Uterus (tissue), 4 donors: ENCODE data around the gene B4GALNT3. TPM values are rescaled to one million over a fixed set of nuclear protein-coding genes. Genes with fewer than 3 reads are reported as not detected.

Experiments
- DNase-seq, 2 donors: peaks; one replicate each; pipeline ENCODE4 v3.0.0-alpha.2; 2019 to 2020
- H3K27ac ChIP-seq, 2 donors: fragments of 200-600 bp; sonication (generic); 1 replicate in 1 of 2; 2 replicates in 1 of 2; pipeline ENCODE4 v1.5.1; 2016 to 2018
- H3K27me3 ChIP-seq, 2 donors: fragments of 200-600 bp; sonication (generic); one replicate each; pipeline ENCODE4 v1.5.1; 2018 to 2019; ENCODE audit warnings: control low read depth in 1 of 2
- H3K36me3 ChIP-seq, 2 donors: fragments of 200-600 bp; sonication (generic); one replicate each; pipeline ENCODE4 v1.5.1; 2019; ENCODE audit warnings: control low read depth in 1 of 2
- H3K4me1 ChIP-seq, 2 donors: fragments of 200-600 bp; sonication (generic); one replicate each; pipeline ENCODE4 v1.5.1; 2018 to 2019; ENCODE audit warnings: control low read depth in 1 of 2
- H3K4me3 ChIP-seq, 2 donors: fragments of 200-600 bp; sonication (generic); 1 replicate in 1 of 2; 2 replicates in 1 of 2; pipeline ENCODE4 v1.5.1; 2018 to 2019; ENCODE audit warnings: mild to moderate bottlenecking in 1 of 2
- H3K9me3 ChIP-seq, 2 donors: fragments of 200-600 bp; sonication (generic); one replicate each; pipeline ENCODE4 v1.5.1; 2019; ENCODE audit warnings: control low read depth in 1 of 2
- CTCF ChIP-seq, 4 experiments: fragments of 200-600 bp in 2 of 4; fragments of 450-650 bp in 2 of 4; sonication (generic) in 2 of 4; IDR thresholded peaks; one replicate each; pipeline ENCODE4 v1.5.1; 2016 to 2019; ENCODE audit warnings: antibody characterized with exemption in 4 of 4, mild to moderate bottlenecking in 2 of 4, moderate library complexity in 1 of 4
- POLR2A ChIP-seq, 2 donors: fragments of 450-650 bp; IDR thresholded peaks; one replicate each; pipeline ENCODE4 v1.6.1; 2016; ENCODE audit warnings: antibody characterized with exemption in 2 of 2, mild to moderate bottlenecking in 1 of 2, moderate library complexity in 1 of 2
- intact Hi-C: fragments of 100-400 bp; cut with DNase I; formaldehyde crosslinking; loops from one replicate; pipeline ENCODE4 v1.15.1; 2023; ENCODE audit warnings: low total_unique reads
- total RNA-seq, 4 donors: library from RNA; depleted of rRNA in 3 of 4; stranded (reverse); fragments of >200 nt in 3 of 4; gene quantifications; one replicate each; pipeline versions ENCODE4 v1.1.0 to v1.2.4, GENCODE V29; 2014 to 2023
- donor health status: DM: yes; HTN: yes; CAD: no.

The B4GALNT3 gene
- total RNA-seq, 4 donors from 2014 or later: 2.2 to 29.2 (median 3.1) TPM

GRCh38 chr12:501722-502447 is 42.1 kb downstream of the B4GALNT3 start:
- no peak for TF ChIP-seq CTCF (IDR thresholded peaks at IDR 0.05)
- TF ChIP-seq POLR2A (IDR thresholded peaks at IDR 0.05): no peak
- Histone ChIP-seq H3K27me3 (no peaks in the 10 kb centered on the region), H3K4me1 (no peaks in the 10 kb centered on the region), H3K4me3 (no peak overlapping the region), H3K9me3 (no peaks in the 10 kb centered on the region), H3K36me3 (no peaks in the 10 kb centered on the region), H3K27ac (no peak overlapping the region)
- DNase-seq: no peak
- intact Hi-C loops: no loop called here

- intact Hi-C loops: no loop called here
- Histone ChIP-seq H3K27me3 (no peaks in the 10 kb centered on the region), H3K27ac (no peak overlapping the region), H3K4me1 (no peaks in the 10 kb centered on the region), H3K4me3 (no peak overlapping the region), H3K9me3 (no peaks in the 10 kb centered on the region), H3K36me3 (no peaks in the 10 kb centered on the region)
- TF ChIP-seq CTCF (IDR thresholded peaks at IDR 0.05) (no peak), POLR2A (IDR thresholded peaks at IDR 0.05) (no peak)
- no peak for DNase-seq
Observed at GRCh38 chr12:503111-503761, 43.5 kb downstream of the B4GALNT3 start.

- no peaks in the 10 kb centered on the region for H3K9me3 ChIP-seq
- no peaks in the 10 kb centered on the region for H3K36me3 ChIP-seq
- TF ChIP-seq POLR2A (IDR thresholded peaks at IDR 0.05) (no peak), CTCF (IDR thresholded peaks at IDR 0.05) (no peak)
- no peak overlapping the region for H3K27ac ChIP-seq
- DNase-seq: no peak
- intact Hi-C loops: no loop called here
- H3K4me1 ChIP-seq: no peaks in the 10 kb centered on the region
- no peaks in the 10 kb centered on the region for H3K27me3 ChIP-seq
- no peak overlapping the region for H3K4me3 ChIP-seq
Observed at GRCh38 chr12:505221-505620, 45.5 kb downstream of the B4GALNT3 start.

- H3K4me3 ChIP-seq: no peak overlapping the region
- no peaks in the 10 kb centered on the region for H3K27me3 ChIP-seq
- H3K9me3 ChIP-seq: no peaks in the 10 kb centered on the region
- DNase-seq: no peak
- H3K36me3 ChIP-seq: no peaks in the 10 kb centered on the region
- TF ChIP-seq CTCF (IDR thresholded peaks at IDR 0.05): no peak
- TF ChIP-seq POLR2A (IDR thresholded peaks at IDR 0.05): no peak
- H3K4me1 ChIP-seq: no peaks in the 10 kb centered on the region
- no peak overlapping the region for H3K27ac ChIP-seq
- intact Hi-C loops: no loop called here
Observed at GRCh38 chr12:507391-507796, 47.7 kb downstream of the B4GALNT3 start.

- no peak overlapping the region for H3K4me3 ChIP-seq
- DNase-seq: no peak
- H3K9me3 ChIP-seq: no peaks in the 10 kb centered on the region
- H3K27me3 ChIP-seq: no peaks in the 10 kb centered on the region
- TF ChIP-seq CTCF (IDR thresholded peaks at IDR 0.05): no peak
- TF ChIP-seq POLR2A (IDR thresholded peaks at IDR 0.05): no peak
- intact Hi-C loops: no loop called here
- H3K36me3 ChIP-seq: no peaks in the 10 kb centered on the region
- no peaks in the 10 kb centered on the region for H3K4me1 ChIP-seq
- H3K27ac ChIP-seq: no peak overlapping the region
Observed at GRCh38 chr12:508145-508544, 48.4 kb downstream of the B4GALNT3 start.
